ENCODE results near the gene SLC2A6.
A peak's percentile ranks its signal among the peaks of the same experiment; 100 is the strongest.
"Not testable (repeated sequence)": the region's sequence is repeated elsewhere in the genome, so short reads cannot be mapped to it uniquely, and the experiment has no call there.

Gene SLC2A6

GRCh38 chr9:133460405-133461175 is 18.3 kb downstream of the SLC2A6 start:
- DNase-seq (no peak), ATAC-seq (no peak)

- ATAC-seq (peak; percentile 86), DNase-seq (peak; percentile 94)
Observed at GRCh38 chr9:133459476-133460404, 19.2 kb downstream of the SLC2A6 start, which contains the start of gene CACFD1. Gene CACFD1, plus strand, starts transcription at chr9:133459978. Its CDS starts 89 bp downstream, at chr9:133460067.

GRCh38 chr9:133458643-133459312 is 20.1 kb downstream of the SLC2A6 start:
- DNase-seq = no peak
- ATAC-seq = no peak

- DNase-seq = no peak
- ATAC-seq = no peak
Observed at GRCh38 chr9:133457748-133458147, 21.2 kb downstream of the SLC2A6 start.

- DNase-seq = no peak
- no peak for ATAC-seq
Observed at GRCh38 chr9:133457233-133457632, 21.7 kb downstream of the SLC2A6 start.

- ATAC-seq (no peak), DNase-seq (no peak)
Observed at GRCh38 chr9:133456409-133456808, 22.5 kb downstream of the SLC2A6 start.

- ATAC-seq (no peak), DNase-seq (no peak)
Observed at GRCh38 chr9:133455936-133456335, 23.0 kb downstream of the SLC2A6 start.

GRCh38 chr9:133454943-133455673 is 23.8 kb downstream of the SLC2A6 start:
- ATAC-seq (no peak), DNase-seq (no peak)

GRCh38 chr9:133454325-133454724 is 24.6 kb downstream of the SLC2A6 start:
- no peak for ATAC-seq
- DNase-seq = no peak

GRCh38 chr9:133453651-133454050 is 25.2 kb downstream of the SLC2A6 start:
- ATAC-seq (no peak), DNase-seq (no peak)

GRCh38 chr9:133452562-133452961 is 26.3 kb downstream of the SLC2A6 start:
- DNase-seq (no peak), ATAC-seq (no peak)

- not testable (repeated sequence) for ATAC-seq, DNase-seq
Observed at GRCh38 chr9:133451865-133452264, 27.0 kb downstream of the SLC2A6 start.

- ATAC-seq (no peak), DNase-seq (no peak)
Observed at GRCh38 chr9:133449760-133450159, 29.1 kb downstream of the SLC2A6 start.

- ATAC-seq = no peak
- DNase-seq = no peak
Observed at GRCh38 chr9:133448487-133448972, 30.4 kb downstream of the SLC2A6 start.

- ATAC-seq = no peak
- no peak for DNase-seq
Observed at GRCh38 chr9:133445293-133445969, 33.5 kb downstream of the SLC2A6 start.

GRCh38 chr9:133443982-133444381 is 34.9 kb downstream of the SLC2A6 start:
- ATAC-seq (no peak), DNase-seq (no peak)

GRCh38 chr9:133443248-133443647 is 35.7 kb downstream of the SLC2A6 start:
- DNase-seq (no peak), ATAC-seq (no peak)

GRCh38 chr9:133441571-133441970 is 37.3 kb downstream of the SLC2A6 start:
- ATAC-seq = no peak
- DNase-seq = no peak

GRCh38 chr9:133440874-133441273 is 38.0 kb downstream of the SLC2A6 start:
- no peak for ATAC-seq
- DNase-seq = no peak

- no peak for DNase-seq
- ATAC-seq = peak; percentile 50
Observed at GRCh38 chr9:133439337-133439736, 39.6 kb downstream of the SLC2A6 start.
